OCI-LY1 (cell line): ENCODE results near the gene PPP1CB.

Experiments used
- H2AFZ ChIP-seq: fragments of 200-600 bp; sonication (generic), shearing (Covaris generic); 2 replicates; pipeline ENCODE4 v1.6.0; 2014; ENCODE audit warnings: antibody characterized with exemption, mild to moderate bottlenecking, low read length
- H3F3A ChIP-seq: fragments of 200-600 bp; sonication (generic), shearing (Covaris generic); 2 replicates; pipeline ENCODE4 v1.6.0; 2014; ENCODE audit warnings: mild to moderate bottlenecking, antibody characterized with exemption, low read length, moderate library complexity; ENCODE audit not compliant: insufficient read depth
- H3K27ac ChIP-seq: fragments of 200-600 bp; sonication (generic); 2 replicates; pipeline ENCODE4 v1.5.1; 2014; ENCODE audit warnings: low read length, mixed run types, mild to moderate bottlenecking, low read depth; ENCODE audit not compliant: poor library complexity, severe bottlenecking
- H3K27me3 ChIP-seq: fragments of 200-600 bp; sonication (generic); 2 replicates; pipeline ENCODE4 v1.6.0; 2014; ENCODE audit warnings: antibody characterized with exemption, mild to moderate bottlenecking, low read length, moderate library complexity; ENCODE audit not compliant: insufficient read depth
- H3K36me3 ChIP-seq: fragments of 200-600 bp; sonication (generic); 2 replicates; pipeline ENCODE4 v1.6.1; 2014; ENCODE audit warnings: mild to moderate bottlenecking, antibody characterized with exemption, low read length, moderate library complexity, mixed read lengths; ENCODE audit not compliant: insufficient read depth
- H3K4me1 ChIP-seq: fragments of 200-600 bp; sonication (generic); 2 replicates; pipeline ENCODE4 v1.5.1; 2014; ENCODE audit warnings: mild to moderate bottlenecking, low read length, moderate library complexity; ENCODE audit not compliant: insufficient read depth, severe bottlenecking
- H3K4me2 ChIP-seq: fragments of 200-600 bp; sonication (generic), shearing (Covaris generic); 2 replicates; pipeline ENCODE4 v1.6.1; 2014; ENCODE audit warnings: low read length
- H3K4me3 ChIP-seq: fragments of 200-600 bp; sonication (generic); 2 replicates; pipeline ENCODE4 v1.5.1; 2014; ENCODE audit warnings: low read length, low read depth, mild to moderate bottlenecking, mixed read lengths; ENCODE audit not compliant: poor library complexity, severe bottlenecking
- H3K79me2 ChIP-seq: fragments of 200-600 bp; shearing (Covaris generic); 2 replicates; pipeline ENCODE4 v1.6.1; 2016; ENCODE audit warnings: mixed run types, low read length, mixed read lengths; ENCODE audit not compliant: insufficient read depth
- H3K9ac ChIP-seq: fragments of 200-600 bp; sonication (generic), shearing (Covaris generic); 2 replicates; pipeline ENCODE4 v1.6.1; 2014; ENCODE audit warnings: mild to moderate bottlenecking, low read length, mixed read lengths
- H3K9me2 ChIP-seq: fragments of 200-600 bp; sonication (generic), shearing (Covaris generic); 2 replicates; pipeline ENCODE4 v1.6.1; 2014; ENCODE audit warnings: low read depth, mild to moderate bottlenecking, low read length, mixed read lengths
- H3K9me3 ChIP-seq: fragments of 200-600 bp; shearing (Covaris generic); 2 replicates; pipeline ENCODE4 v1.6.1; 2014; ENCODE audit warnings: low read length, mixed read lengths
- H4K20me1 ChIP-seq: fragments of 200-600 bp; sonication (generic), shearing (Covaris generic); 2 replicates; pipeline ENCODE4 v1.6.0; 2016; ENCODE audit warnings: mild to moderate bottlenecking, low read length; ENCODE audit not compliant: insufficient read depth
- EZH2 ChIP-seq: fragments of 200-600 bp; sonication (generic), shearing (Covaris generic); IDR thresholded peaks from 2 replicates; pipeline ENCODE4 v1.8.0; 2017; ENCODE audit warnings: borderline replicate concordance, mixed run types, mild to moderate bottlenecking, antibody characterized with exemption, low read length, moderate library complexity, mixed read lengths
- TF ChIP-seq, protein P1 (sequence below): fragments of 200-600 bp; sonication (generic), shearing (Covaris generic); IDR thresholded peaks from 2 replicates; pipeline ENCODE4 v1.5.1; 2017; ENCODE audit warnings: mild to moderate bottlenecking, antibody characterized with exemption, low read length, moderate library complexity, mixed read lengths

PPP1CB gene

DNA sequence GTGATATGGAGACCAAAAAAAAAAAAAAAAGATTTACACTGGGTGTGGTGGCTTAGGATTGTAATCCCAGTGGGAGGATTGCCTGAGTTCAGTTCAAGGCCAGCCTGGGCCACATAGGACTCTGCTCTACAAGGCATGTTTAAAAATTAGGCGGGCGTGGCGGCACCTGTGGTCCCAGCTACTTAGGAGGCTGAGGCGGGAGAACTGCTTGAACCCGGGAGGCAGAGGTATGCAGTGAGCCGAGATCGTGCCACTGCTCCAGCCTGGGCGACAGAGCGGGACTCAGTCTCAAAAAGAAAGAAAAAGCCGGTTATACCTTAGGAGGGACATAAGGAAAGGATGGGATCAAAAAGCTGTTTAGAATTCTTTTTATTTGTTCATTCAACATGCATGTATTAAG lies 58.3 kb downstream of the PPP1CB start:
- Histone ChIP-seq H3K4me2 (peak overlapping the region; percentile 53; the same call in 1 of the 2 replicates), H3K4me3 (peak overlapping the region; percentile 47), H3K9me2 (no peaks in the 10 kb centered on the region), H3K9ac (no peak overlapping the region), H3K27me3 (no peaks in the 10 kb centered on the region), H2AFZ (no peak overlapping the region), H4K20me1 (no peaks in the 10 kb centered on the region), H3K9me3 (no peaks in the 10 kb centered on the region), H3F3A (no peaks in the 10 kb centered on the region), H3K4me1 (peaks cover 8% of the 10 kb centered on the region), H3K36me3 (no peaks in the 10 kb centered on the region; the same call in 1 of the 2 replicates), H3K27ac (no peak overlapping the region), H3K79me2 (no peaks in the 10 kb centered on the region)
- TF ChIP-seq, protein P1, sequence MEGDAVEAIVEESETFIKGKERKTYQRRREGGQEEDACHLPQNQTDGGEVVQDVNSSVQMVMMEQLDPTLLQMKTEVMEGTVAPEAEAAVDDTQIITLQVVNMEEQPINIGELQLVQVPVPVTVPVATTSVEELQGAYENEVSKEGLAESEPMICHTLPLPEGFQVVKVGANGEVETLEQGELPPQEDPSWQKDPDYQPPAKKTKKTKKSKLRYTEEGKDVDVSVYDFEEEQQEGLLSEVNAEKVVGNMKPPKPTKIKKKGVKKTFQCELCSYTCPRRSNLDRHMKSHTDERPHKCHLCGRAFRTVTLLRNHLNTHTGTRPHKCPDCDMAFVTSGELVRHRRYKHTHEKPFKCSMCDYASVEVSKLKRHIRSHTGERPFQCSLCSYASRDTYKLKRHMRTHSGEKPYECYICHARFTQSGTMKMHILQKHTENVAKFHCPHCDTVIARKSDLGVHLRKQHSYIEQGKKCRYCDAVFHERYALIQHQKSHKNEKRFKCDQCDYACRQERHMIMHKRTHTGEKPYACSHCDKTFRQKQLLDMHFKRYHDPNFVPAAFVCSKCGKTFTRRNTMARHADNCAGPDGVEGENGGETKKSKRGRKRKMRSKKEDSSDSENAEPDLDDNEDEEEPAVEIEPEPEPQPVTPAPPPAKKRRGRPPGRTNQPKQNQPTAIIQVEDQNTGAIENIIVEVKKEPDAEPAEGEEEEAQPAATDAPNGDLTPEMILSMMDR, result no peak
- no peak for TF ChIP-seq EZH2

DNA sequence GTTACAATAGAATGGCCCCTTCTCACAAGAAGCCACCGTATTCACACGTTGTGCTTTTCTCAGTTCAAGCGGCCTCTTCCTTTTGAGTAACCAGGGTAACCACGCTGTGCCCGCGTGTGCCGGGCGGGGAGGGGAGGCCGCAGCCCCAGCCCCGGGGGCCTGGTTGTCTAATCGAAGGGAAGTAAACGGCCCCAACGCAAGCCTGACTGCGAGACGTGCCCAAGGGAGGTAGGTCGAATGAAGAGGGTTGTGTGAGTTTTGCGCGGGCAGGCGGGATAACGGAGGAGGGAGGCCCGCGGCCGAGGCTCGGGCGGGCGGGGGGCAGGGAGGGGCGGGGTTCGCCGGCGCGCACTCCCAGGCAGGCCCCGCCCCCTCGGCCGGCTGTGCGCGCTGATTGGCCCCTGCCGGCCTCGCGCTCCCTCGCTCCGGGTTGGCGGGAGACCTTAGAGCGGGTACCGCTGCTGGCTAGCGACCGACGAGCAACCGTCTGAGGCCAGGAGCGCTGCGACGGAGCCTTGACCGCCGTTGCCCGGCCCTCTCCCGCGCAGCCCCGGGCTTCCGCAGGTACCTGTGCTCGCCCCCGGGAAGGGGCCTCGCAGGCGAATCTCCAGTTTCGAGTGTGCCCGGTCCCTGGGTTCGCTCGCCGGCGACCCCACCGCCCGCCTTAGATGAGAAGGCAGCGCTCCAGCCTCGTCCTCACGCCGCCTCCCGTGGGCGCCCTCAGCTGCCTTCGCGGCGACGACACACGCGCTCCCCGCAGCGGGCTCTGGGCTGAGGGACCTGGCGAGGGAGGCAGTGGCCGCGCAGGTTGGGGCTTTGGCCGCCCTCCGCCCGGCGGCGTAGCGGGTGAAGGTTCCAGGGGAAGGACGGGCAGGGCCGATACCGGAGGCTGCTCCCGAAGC lies 59.0 kb downstream of the PPP1CB start, which contains the start of gene SPDYA:
TSS of gene SPDYA (plus strand) at position 451 of the 902 bp plus-strand sequence. CDS start 5,181 bp downstream, outside the sequence.
- no peaks in the 10 kb centered on the region for H3F3A ChIP-seq
- no peaks in the 10 kb centered on the region for H4K20me1 ChIP-seq
- H3K9me2 ChIP-seq, result no peaks in the 10 kb centered on the region
- peak within 1 kb of the TSS; percentile 53 for H3K4me2 ChIP-seq
- no peaks in the 10 kb centered on the region for H3K27me3 ChIP-seq
- H3K4me3 ChIP-seq, result peak within 1 kb of the TSS; percentile 47
- no peaks in the 10 kb centered on the region; the same call in 1 of the 2 replicates for H3K36me3 ChIP-seq
- no peak within 1 kb of the TSS for H2AFZ ChIP-seq
- H3K9ac ChIP-seq, result no peak within 1 kb of the TSS
- H3K27ac ChIP-seq, result no peak within 1 kb of the TSS
- H3K4me1 ChIP-seq, result peaks cover 8% of the 10 kb centered on the region
- TF ChIP-seq, protein P1, result no peak
- no peak for TF ChIP-seq EZH2
- no peaks in the 10 kb centered on the region for H3K9me3 ChIP-seq
- no peaks in the 10 kb centered on the region for H3K79me2 ChIP-seq

DNA sequence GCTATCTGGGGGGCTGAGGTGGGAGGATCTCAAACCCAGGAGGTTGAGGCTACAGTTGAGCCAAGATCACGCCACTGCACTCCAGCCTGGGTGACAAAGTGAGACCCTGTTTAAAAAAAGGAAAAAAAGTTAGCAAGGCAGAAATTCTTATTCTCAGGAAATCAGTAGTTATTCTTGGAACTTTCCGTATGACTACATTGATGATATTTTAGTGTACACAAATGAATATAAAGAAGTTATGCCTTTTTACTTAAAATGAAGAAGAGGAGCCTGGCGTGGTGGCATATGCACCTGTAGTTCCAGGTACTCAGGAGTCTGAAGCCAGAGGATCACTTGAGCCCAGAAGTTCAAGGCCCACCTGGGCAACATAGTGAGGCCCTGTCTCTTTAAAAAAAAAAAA lies 66.4 kb downstream of the PPP1CB start:
- Histone ChIP-seq H2AFZ (no peak overlapping the region), H3K4me2 (no peak overlapping the region), H3K36me3 (no peaks in the 10 kb centered on the region), H3K9me2 (no peaks in the 10 kb centered on the region), H3K9ac (no peak overlapping the region), H3K4me1 (no peaks in the 10 kb centered on the region), H3K27ac (no peak overlapping the region), H3K4me3 (no peak overlapping the region), H3F3A (no peaks in the 10 kb centered on the region), H4K20me1 (no peaks in the 10 kb centered on the region), H3K27me3 (no peaks in the 10 kb centered on the region), H3K79me2 (no peaks in the 10 kb centered on the region), H3K9me3 (no peaks in the 10 kb centered on the region)
- no peak for TF ChIP-seq EZH2
- TF ChIP-seq, protein P1, result no peak
